HuH-7 (cell line): Measurements from ENCODE around the gene TLX1.

Experiments
- DNase-seq: peaks from one replicate; pipeline ENCODE4 v3.0.0; 2011; ENCODE audit warnings: low spot score

The TLX1 gene

GRCh38 chr10:101112799-101113594 is 18.1 kb upstream of the TLX1 start:
- peak; percentile 70 for DNase-seq

DNA sequence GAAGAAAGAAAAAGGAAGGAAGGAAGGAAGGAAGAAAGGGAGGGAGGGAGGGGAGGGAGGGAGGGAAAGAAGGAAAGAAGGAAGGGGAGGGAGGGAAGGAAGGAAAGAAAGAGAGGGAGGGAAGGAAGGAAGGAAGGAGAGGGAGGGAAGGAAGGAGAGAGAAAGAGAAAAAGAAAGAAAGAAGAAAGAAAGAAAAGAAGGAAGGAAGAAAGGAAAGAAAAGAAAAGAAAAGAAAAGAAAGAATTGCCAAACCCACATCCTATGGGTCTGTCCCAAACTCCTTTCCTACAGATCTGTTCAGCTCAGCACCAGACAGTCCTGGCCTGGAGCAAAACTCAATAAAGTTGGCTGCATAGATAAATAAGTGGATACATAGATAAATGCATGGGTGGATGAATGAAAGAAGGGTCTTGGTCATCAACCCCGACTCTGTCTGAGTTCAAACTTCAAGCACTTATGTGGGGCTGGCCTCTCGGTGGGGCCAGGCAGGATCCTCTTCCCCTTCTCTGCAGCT is 17.2 kb upstream of the TLX1 start:
- DNase-seq = no peak

DNA sequence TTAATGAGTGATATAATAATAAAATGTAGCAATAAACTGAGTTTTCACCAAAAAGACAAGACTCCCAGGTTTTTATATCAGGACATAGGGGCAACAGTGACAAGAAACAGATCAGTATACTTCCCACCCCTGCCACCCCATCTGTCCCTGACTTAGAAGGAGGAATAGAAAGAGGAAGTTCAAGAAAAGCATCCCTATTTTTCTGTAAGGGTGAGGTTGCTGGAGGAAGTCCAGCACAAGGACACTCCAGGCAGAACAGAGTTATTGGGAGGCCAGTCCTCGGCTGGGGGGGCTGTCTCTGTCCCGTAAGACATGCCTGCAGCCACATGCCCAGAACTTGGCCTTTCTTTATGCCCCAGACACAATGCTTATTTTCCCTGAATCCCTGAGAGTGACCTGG is 16.5 kb upstream of the TLX1 start:
- no peak for DNase-seq

DNA sequence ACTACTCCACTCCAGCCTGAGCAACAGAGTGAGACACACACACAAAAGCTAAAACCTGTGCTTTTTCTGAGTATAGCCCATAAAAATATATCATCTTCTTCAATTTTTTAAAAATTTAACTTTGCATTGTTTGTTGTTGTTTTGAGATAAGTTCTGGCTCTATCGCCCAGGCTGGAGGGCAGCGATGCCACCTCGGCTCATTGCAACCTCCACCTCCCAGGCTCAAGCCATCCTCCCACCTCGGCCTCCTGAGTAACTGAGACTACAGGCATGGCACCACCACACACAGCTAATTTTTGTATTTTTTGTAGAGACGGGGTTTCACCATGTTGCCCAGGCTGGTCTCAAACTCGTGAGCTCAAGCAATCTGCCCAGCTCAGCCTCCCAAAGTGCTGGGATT is 14.3 kb upstream of the TLX1 start:
- no peak for DNase-seq

GRCh38 chr10:101118031-101118430 is 13.1 kb upstream of the TLX1 start:
- no peak for DNase-seq

GRCh38 chr10:101120520-101120883 is 10.6 kb upstream of the TLX1 start:
- no peak for DNase-seq

- DNase-seq = peak; percentile 64
Observed at GRCh38 chr10:101120884-101121653, 10.0 kb upstream of the TLX1 start.

DNA sequence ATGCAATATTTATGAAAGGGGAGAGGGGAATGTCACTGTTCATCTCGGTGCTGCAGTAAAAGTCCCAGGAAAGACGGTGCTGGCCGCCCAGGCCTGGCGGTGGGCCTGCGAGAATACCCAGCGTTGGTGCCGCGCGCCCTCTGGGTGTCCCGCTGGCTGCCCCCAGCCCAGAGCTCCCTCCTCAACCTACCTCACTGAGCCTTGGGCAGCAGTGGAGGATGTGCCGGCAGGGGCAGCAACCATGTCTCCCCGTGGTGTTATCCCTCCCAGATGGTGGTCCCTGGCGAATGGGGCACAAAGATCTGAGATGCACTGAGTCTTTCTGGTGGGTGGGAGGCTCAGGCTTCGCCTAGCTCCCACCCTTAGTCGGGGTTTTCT is 9.5 kb upstream of the TLX1 start:
- no peak for DNase-seq

GRCh38 chr10:101122270-101123084 is 8.6 kb upstream of the TLX1 start:
- DNase-seq = no peak

DNA sequence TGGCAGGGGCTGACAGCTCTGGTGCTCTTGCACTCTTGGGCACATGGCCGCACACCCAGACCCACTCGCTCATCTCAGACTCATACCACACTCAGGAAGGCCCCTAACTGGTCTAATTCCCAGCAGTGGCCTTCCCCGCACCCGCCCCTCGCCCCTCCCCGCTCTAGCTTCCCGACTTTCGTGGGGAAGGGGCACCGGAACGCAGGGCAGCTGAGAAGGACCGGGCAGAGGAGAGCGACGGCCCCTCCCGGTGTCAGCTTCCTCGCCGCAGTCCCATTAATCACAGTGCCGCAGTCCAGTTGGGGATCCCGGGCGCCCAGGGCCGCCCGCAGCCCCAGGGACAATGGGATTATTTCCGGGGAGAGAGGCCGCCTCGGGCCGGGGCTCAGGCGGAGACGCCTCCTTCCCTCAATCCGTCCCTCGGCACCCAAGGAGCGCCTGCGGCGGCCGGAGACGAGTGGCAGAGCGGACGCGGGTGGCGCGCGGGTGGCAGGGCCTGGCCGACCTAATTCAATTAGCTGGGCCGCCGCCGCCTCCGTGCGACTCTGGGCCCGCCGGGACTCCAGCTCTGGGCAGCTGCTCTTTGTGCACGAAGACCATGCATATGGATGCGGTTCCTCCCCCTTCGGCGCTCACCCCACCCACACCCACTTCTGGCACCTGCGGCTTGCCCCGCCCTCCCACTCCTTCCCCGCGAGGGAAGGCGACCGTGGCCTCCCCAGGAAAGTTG is 7.8 kb upstream of the TLX1 start:
- no peak for DNase-seq

- no peak for DNase-seq
Observed at GRCh38 chr10:101123815-101124617, 7.1 kb upstream of the TLX1 start.

DNA sequence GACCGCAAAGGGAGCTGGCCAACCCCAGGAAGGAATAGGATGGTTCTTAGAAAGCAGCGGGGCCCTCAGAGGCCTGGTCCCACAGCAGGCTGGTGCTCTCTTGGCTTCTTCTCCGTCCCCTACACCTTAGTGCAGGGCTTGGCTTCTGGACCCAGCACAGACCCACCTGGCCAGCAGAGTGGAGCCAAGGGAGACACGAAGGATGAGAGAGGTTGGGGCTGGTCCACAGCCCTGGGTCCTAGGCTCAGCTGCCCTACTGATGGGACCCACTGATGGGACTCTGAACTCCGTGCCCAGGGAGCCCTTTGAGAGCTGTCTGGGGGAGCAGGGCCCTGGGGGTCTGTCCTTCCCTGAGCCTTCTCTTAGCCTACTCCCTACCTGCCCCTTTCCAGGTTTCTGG is 6.2 kb upstream of the TLX1 start:
- DNase-seq = no peak

DNA sequence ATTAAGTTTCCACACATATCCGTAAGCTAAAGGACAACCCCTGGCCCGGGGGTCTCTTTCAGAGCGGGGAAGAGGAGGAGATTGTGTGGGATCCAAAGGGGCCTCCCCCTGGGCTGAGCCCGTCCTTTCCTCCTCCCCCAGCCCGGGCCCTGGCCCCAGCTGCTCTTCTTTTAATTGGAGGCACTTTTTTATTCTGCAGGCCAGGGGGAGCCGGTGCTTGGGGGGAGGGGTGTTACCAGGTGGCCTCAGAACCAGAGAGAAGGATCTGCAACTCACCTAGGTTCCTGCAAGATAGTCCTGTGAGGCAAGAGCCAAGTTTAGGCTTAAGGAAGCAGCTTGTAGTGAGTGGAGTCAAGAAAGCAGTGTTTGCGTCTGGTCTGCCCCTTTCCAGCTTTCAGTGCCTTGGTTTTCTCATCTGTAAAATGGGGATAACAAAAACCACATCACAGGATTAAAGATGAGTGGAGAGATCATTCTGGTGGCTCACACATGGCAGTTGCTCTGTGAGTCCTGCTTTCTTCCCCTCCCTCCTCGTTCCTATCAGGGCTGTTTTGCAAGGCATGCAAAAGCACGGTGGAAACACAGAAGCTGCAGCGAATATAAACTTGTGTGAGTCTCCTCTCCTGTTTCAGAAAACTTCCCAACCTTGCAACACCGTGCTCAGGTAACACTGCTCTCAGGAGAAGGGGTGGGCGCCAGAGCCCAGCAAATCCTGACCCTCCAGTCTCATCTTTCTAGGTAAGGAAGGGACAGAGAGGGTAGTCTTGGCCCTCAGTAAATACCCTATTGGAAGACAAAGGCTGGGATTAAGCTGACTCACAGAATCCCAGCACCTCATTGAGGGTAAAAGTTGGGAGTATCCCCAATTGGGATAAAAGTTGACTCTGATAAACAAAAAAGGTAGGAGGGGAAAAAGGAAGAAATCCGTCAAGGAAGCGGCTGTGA is 4.1 kb upstream of the TLX1 start:
- no peak for DNase-seq

GRCh38 chr10:101130141-101130540 is 959 bp upstream of the TLX1 start:
- DNase-seq = no peak

- no peak for DNase-seq
Observed at GRCh38 chr10:101131962-101132635, 999 bp downstream of the TLX1 start.

GRCh38 chr10:101132636-101133473 is 1.8 kb downstream of the TLX1 start:
- no peak for DNase-seq

DNA sequence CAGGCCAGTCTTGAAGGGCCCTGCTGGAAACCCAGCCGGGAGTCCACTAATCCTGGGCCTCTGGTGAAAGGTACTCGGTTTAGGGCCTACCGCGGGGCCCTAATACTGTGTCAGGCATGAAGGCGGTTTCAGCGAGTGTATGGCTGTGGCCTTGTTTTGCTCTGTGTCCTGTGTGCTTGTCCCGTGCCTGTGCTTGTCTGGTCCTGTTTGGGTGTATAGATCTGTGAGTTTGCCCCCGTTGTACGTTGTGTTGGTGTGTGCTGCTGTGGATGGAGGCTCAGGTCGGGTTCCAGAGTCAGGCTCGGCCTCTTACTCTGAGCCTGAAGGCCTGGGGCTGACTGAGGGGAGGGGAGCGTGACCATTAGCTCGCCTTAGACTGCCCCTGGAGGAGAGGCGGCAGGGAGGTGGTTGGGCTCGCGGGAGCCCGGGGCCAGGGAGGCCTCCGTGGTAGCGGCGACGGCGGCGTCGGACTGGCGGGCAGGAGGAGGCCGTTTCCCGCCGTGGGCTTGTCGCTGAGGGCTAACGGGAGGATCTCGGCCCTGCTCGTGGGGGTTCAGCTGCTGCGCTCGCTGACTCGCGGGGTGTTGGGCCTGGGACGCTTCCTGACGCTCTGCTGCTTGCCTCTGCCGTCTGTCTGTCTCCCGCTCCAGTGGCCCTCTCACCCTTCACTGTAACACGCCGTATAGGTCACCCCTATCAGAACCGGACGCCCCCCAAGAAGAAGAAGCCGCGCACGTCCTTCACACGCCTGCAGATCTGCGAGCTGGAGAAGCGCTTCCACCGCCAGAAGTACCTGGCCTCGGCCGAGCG is 2.6 kb downstream of the TLX1 start:
- no peak for DNase-seq
